ENCODE measurements around the gene IQSEC1. TPM values are rescaled to one million over a fixed set of nuclear protein-coding genes. Genes with fewer than 3 reads are reported as not detected.

IQSEC1 gene
- total and polyA plus RNA-seq, 7 donors = 2.5 to 39.1 (median 23.9) TPM

- Histone ChIP-seq H3K27me3 (no peaks in the 10 kb centered on the region), H3K36me3 (no peaks in the 10 kb centered on the region), H3K4me3 (peak overlapping the region in 3 of 4 donors; percentile 20 to 31 (median 25)), H3K4me1 (no peaks in the 10 kb centered on the region), H3K27ac (no peak overlapping the region), H3K9me3 (no peaks in the 10 kb centered on the region)
- intact Hi-C loops (cut with DNase I) = no loop called here
- DNase-seq = no peak
- WGBS, 2 donors = 46 to 48% methylated on average over 14 of the region's 14 CpGs
- TF ChIP-seq POLR2AphosphoS5 (IDR thresholded peaks at IDR 0.05) (no peak), CTCF (IDR thresholded peaks at IDR 0.05) (no peak), EP300 (IDR thresholded peaks at IDR 0.05) (no peak), POLR2A (IDR thresholded peaks at IDR 0.05) (no peak)
Measured at GRCh38 chr3:13039213-13039896, 33.9 kb downstream of the IQSEC1 start.

GRCh38 chr3:13037458-13038117, 35.6 kb downstream of the IQSEC1 start:
- no peak overlapping the region for H3K4me3 ChIP-seq
- no peak overlapping the region for H3K27ac ChIP-seq
- intact Hi-C loops (cut with DNase I) = no loop called here
- H3K27me3 ChIP-seq = no peaks in the 10 kb centered on the region
- no peaks in the 10 kb centered on the region for H3K9me3 ChIP-seq
- WGBS, 2 donors = 74 to 87% methylated on average over 8 of the region's 8 CpGs
- H3K36me3 ChIP-seq = no peaks in the 10 kb centered on the region
- no peak for DNase-seq
- TF ChIP-seq POLR2AphosphoS5 (IDR thresholded peaks at IDR 0.05) (no peak), CTCF (IDR thresholded peaks at IDR 0.05) (no peak), EP300 (IDR thresholded peaks at IDR 0.05) (no peak), POLR2A (IDR thresholded peaks at IDR 0.05) (no peak)
- no peaks in the 10 kb centered on the region for H3K4me1 ChIP-seq

- TF ChIP-seq POLR2AphosphoS5 (IDR thresholded peaks at IDR 0.05) (no peak), POLR2A (IDR thresholded peaks at IDR 0.05) (no peak), CTCF (IDR thresholded peaks at IDR 0.05) (no peak), EP300 (IDR thresholded peaks at IDR 0.05) (no peak)
- intact Hi-C loops (cut with DNase I) = no loop called here
Measured at GRCh38 chr3:13034861-13035260, 38.4 kb downstream of the IQSEC1 start.

DNA sequence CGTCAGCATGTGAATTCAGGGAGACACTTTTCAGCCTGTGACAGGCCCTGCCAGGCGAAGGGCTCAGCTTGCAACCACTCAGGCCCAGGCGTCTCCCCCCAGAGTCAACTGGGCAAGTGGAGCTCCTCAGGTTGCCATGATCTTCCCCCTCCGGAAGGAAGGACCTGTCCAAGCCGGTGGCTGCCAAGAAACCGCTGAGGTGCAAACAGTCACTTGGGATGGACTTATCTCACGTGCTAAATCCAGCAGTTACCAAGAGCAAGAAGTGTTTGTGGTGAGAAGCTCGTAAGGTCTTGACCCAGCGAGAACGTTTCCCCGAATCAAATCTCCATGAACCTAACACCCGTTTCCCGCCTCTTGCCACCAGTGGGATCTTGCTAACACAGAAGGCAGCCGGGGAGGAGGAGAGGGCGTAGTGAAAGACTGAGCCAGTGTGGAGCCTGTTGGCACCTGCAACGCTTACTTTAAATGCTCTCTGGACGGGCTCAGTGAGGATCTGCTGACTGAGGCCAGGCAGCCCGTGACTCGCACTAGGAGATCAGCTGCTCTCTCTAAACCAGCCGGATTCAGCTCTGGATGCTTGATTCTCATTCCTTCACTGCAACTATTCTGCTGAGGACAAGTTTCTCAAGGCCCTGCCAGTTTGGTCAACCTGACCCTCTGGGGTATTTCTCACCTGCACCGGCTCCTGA, 39.0 kb downstream of the IQSEC1 start:
- H3K36me3 ChIP-seq = no peaks in the 10 kb centered on the region
- no peaks in the 10 kb centered on the region for H3K4me1 ChIP-seq
- intact Hi-C loops (cut with DNase I) = no loop called here
- H3K9me3 ChIP-seq = no peaks in the 10 kb centered on the region
- H3K4me3 ChIP-seq = no peak overlapping the region
- no peak overlapping the region for H3K27ac ChIP-seq
- TF ChIP-seq EP300 (IDR thresholded peaks at IDR 0.05) (no peak), POLR2A (IDR thresholded peaks at IDR 0.05) (no peak), POLR2AphosphoS5 (IDR thresholded peaks at IDR 0.05) (no peak)
- 92 to 95% methylated on average over 21 of the region's 21 CpGs for WGBS, 2 donors
- no peak for DNase-seq
- no peaks in the 10 kb centered on the region for H3K27me3 ChIP-seq

More at GRCh38 chr3:13034861-13035260, 38.4 kb downstream of the IQSEC1 start:
- no peak for DNase-seq
- Histone ChIP-seq H3K4me1 (no peaks in the 10 kb centered on the region), H3K36me3 (no peaks in the 10 kb centered on the region), H3K9me3 (no peaks in the 10 kb centered on the region), H3K4me3 (no peak overlapping the region), H3K27ac (no peak overlapping the region), H3K27me3 (no peaks in the 10 kb centered on the region)
- WGBS, 2 donors = 92 to 97% methylated on average over 5 of the region's 5 CpGs

DNA sequence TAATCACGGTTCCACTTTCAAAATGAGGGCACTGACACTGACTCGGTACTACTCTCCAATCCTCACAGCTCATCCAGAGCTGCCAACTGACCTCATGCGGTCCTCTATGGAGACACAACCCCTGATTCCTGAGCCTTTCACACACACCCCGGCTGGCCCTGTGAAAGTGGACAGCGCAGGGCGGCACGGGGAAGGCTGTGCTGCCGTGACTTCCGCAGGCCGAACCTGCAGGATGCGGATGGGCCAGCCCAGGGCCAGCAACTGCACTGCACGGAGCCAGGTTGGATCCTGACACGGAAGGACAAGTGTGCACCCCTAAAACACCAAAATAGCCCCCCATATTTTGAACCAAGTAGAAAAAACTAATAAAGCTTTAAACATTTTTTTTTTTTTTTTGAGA, 41.0 kb downstream of the IQSEC1 start:
- Histone ChIP-seq H3K9me3 (no peaks in the 10 kb centered on the region), H3K27ac (no peak overlapping the region), H3K4me1 (no peaks in the 10 kb centered on the region), H3K36me3 (no peaks in the 10 kb centered on the region), H3K27me3 (no peaks in the 10 kb centered on the region), H3K4me3 (no peak overlapping the region)
- no peak for DNase-seq
- no peak for TF ChIP-seq EP300 (IDR thresholded peaks at IDR 0.05)
- TF ChIP-seq CTCF (IDR thresholded peaks at IDR 0.05) = no peak
- TF ChIP-seq POLR2A (IDR thresholded peaks at IDR 0.05) = no peak
- TF ChIP-seq POLR2AphosphoS5 (IDR thresholded peaks at IDR 0.05) = no peak
- 94 to 96% methylated on average over 13 of the region's 13 CpGs for WGBS, 2 donors
- intact Hi-C loops (cut with DNase I) = no loop called here

Measured in sigmoid colon (tissue), 7 donors.